NCI-H2227 (cell line): ENCODE data around the gene ACTN1.
A peak's percentile ranks its signal among the peaks of the same experiment; 100 is the strongest.

ENCODE experiments used
- DNase-seq: peaks from one replicate; lab custom pipeline; 2025; ENCODE audit not compliant: unreplicated experiment; lab: John Stamatoyannopoulos, UW

ACTN1 gene

DNA sequence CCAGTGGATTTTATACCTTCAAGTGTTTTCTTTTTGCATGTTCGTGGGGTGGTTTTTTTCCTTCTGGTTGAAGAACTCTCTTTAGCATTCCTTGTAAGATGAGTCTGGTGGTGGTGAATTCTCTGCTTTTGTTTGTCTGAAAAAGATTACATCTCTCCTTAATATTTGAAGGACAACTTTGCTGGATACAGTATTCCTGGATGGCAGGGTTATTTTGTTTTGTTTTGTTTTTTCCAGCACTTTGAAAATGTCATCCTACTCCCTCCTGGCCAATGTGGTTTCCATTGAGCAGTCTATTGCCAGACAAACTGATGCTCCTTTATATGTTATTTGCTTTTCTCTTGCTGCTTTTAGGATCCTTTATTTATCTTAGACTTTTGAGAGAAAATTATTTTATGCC lies 143.0 kb downstream of the ACTN1 start:
- no peak for DNase-seq

DNA sequence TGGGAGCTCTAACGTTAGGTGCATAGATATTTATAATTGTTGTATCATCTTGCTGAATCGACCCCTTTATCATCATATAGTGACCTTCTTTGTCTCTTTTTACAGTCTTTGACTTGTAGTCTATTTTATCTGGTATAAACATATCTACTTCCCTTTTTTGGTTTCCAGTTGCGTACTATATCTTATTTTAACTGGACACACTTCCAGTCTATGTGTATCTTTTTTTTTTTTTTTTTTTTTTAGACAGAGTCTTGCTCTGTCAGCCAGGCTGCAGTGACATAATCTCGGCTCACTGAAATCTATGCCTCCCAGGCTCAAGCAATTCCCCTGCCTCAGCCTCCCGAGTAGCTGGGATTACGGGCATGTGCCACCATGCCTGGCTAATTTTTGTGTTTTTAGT lies 144.3 kb downstream of the ACTN1 start:
- no peak for DNase-seq

DNA sequence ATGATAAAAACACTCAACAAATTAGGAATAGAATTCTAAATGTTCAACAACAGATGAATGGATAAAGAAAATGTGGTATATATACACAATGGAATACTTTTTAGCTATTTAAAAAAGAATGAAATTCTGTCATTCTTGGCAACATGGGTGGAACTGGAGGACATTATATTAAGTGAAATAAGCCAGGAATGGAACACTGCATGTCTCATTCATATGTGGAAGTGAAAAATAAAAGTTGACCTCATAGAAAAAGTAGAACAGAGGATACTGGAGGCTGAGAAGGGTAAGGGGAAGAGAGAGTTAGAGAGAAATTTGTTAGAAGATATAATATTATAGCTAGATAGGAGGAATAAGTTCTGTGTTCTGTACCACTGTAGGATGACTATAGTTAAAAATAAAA lies 150.4 kb downstream of the ACTN1 start:
- no peak for DNase-seq

DNA sequence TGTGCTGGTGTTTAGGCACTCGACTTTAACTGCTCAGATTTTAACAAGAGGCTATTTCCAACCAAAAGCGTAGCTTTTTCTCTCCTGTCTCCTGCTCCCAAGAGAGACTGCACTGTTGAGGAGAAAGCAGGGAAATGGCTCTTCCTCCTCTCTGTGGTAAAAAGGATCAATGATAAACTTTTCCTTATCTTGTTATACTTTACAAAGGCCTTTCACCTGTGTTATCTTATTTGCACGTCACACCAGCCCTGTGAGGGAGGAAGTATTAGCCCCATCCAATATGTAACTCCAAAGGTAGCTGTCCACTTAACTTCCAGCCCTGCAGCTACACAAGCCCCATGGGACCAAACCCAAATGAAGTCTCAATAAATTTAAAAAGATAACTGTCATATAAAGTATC lies 153.4 kb downstream of the ACTN1 start:
- no peak for DNase-seq

DNA sequence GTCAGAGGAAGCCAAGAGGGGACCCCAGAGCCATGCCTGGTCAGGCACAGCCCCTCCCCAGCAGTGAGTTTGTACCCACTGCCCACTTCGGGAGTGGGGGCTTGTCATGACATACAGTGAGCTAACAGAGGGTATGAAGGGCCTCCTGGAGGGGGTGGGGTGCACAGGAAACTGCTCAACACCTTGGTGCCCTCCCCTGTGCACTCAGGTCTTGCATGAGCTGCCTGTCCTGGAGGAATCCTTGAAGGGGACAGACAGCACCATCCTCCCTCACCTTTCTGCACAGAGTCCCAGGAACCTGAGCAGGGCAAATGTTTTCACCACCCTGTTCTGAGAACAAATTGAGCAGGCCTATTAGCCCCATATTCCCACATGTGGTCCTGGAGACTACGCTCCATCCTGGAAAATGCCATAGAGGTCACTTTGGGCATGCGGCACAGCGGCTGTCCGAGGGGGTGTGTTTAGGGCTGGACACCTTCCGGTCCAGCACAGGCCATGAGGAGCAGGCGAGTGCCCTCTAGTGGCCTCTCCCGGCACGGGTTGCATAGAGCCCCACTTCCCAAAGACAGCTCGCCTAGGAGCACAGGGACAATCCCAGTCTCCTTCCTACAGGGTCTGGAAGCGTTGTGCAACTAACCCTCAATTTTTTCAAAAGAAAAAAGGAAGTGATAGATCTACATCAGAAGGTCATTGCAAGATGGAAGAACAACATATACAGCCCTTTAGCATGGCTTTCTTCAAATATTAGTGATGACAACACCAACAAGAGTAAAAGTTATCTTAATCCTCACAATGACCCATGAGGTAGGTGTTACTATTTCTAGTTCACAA lies 154.4 kb downstream of the ACTN1 start:
- DNase-seq, result peak; percentile 71

DNA sequence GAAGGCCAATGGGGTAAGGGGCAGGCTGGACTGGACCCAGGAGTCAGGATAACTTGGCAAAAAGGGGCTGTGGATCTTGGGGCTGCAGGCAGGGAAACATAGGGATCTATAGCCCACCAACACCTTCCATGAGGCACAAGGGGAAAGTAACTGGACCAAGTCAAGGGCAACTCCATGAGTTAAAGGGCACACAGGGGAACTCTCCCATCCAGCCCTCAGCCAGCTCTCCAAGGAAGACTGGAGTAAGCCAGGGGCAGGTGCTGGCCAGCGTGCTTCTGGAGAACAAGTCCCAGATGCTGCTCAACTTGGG lies 154.9 kb downstream of the ACTN1 start:
- no peak for DNase-seq
